Endothelial cell of umbilical vein (primary cell): Measurements from ENCODE around the gene GMPR2. TPM values are rescaled to one million over a fixed set of nuclear protein-coding genes. Genes with fewer than 3 reads are reported as not detected.
A peak's percentile ranks its signal among the peaks of the same experiment; 100 is the strongest.

Experiments used
- BruUV-seq: library from RNA; stranded (reverse); fragments of 400-500 nt; replicated peaks from 2 replicates; lab custom pipeline; 2021; lab: Mats Ljungman, UMichigan
- CTCF ChIA-PET: fragments of 300-600, 350-600 bp; sonication (Branson Sonifier 250); formaldehyde crosslinking; loops from one replicate; lab custom pipeline; 2021; ENCODE audit warnings: antibody characterized with exemption, inconsistent platforms; lab: Charles Lee
- POLR2A ChIA-PET: fragments of 300-600, 350-600 bp; sonication (Branson Sonifier 250); formaldehyde crosslinking; loops from one replicate; lab custom pipeline; 2021; ENCODE audit warnings: antibody characterized with exemption, inconsistent platforms; lab: Charles Lee
- DNase-seq: peaks from one replicate; pipeline ENCODE4 v3.0.0-alpha.2; 2011; ENCODE audit warnings: low read depth, low spot score
- FAIRE-seq: peaks from 2 replicates; lab custom pipeline; 2011; peaks lifted over from hg19 to GRCh38; lab: Jason Lieb, UNC
- H2AFZ ChIP-seq: 2 replicates; pipeline ENCODE4 v1.6.0; 2012; ENCODE audit warnings: low read depth, low read length, control low read depth, inconsistent platforms
- H3K27ac ChIP-seq: 2 replicates; pipeline ENCODE4 v1.5.1; 2011; ENCODE audit warnings: low read depth, mild to moderate bottlenecking, control low read depth, low read length, moderate library complexity; ENCODE audit not compliant: insufficient read depth
- H3K27me3 ChIP-seq, 2 experiments: 2 replicates each; pipeline versions ENCODE4 v1.6.0 to v1.6.1; 2011; ENCODE audit warnings: low read length in 2 of 2, mixed read lengths in 1 of 2; ENCODE audit not compliant: control insufficient read depth in 2 of 2, insufficient read depth in 2 of 2
- H3K36me3 ChIP-seq, 2 experiments: 2 replicates in 1 of 2; 3 replicates in 1 of 2; pipeline ENCODE4 v1.5.1; 2011; ENCODE audit warnings: low read length in 2 of 2, mild to moderate bottlenecking in 1 of 2, moderate library complexity in 1 of 2; ENCODE audit not compliant: control insufficient read depth in 2 of 2, insufficient read depth in 2 of 2; ENCODE audit errors: extremely low read depth in 1 of 2
- H3K4me1 ChIP-seq: 3 replicates; pipeline ENCODE4 v1.5.1; 2011; ENCODE audit warnings: mild to moderate bottlenecking, low read length; ENCODE audit not compliant: control insufficient read depth, insufficient read depth; ENCODE audit errors: extremely low read depth
- H3K4me2 ChIP-seq: 2 replicates; pipeline ENCODE4 v1.6.1; 2011; ENCODE audit warnings: low read length, control low read depth, mixed read lengths; ENCODE audit not compliant: insufficient read depth
- H3K4me3 ChIP-seq, 3 experiments: fragments of 200-600 bp in 1 of 3; sonication (generic), shearing (Covaris generic) in 1 of 3; replicated peaks in 1 of 3; 2 replicates each; pipeline ENCODE4 v1.5.1; 2011 to 2016; ENCODE audit warnings: control low read depth in 3 of 3, low read length in 3 of 3, mild to moderate bottlenecking in 2 of 3, inconsistent platforms in 1 of 3, low read depth in 1 of 3, moderate library complexity in 1 of 3; ENCODE audit not compliant: insufficient read depth in 1 of 3
- H3K79me2 ChIP-seq: 2 replicates; pipeline ENCODE4 v1.6.0; 2012; ENCODE audit warnings: low read length, inconsistent platforms; ENCODE audit not compliant: control insufficient read depth, insufficient read depth
- H3K9ac ChIP-seq: replicated peaks from 2 replicates; pipeline ENCODE3; 2011; ENCODE audit warnings: low read length, control low read depth; ENCODE audit not compliant: insufficient read depth; ENCODE audit errors: extremely low read depth
- H3K9me1 ChIP-seq: replicated peaks from 3 replicates; pipeline ENCODE4 v1.6.0; 2011; ENCODE audit warnings: mild to moderate bottlenecking, low read length; ENCODE audit not compliant: control insufficient read depth, insufficient read depth; ENCODE audit errors: extremely low read depth
- H3K9me3 ChIP-seq: replicated peaks from 2 replicates; pipeline ENCODE4 v1.5.1; 2012; ENCODE audit warnings: low read length, inconsistent platforms; ENCODE audit not compliant: control insufficient read depth, insufficient read depth
- H4K20me1 ChIP-seq: replicated peaks from 2 replicates; pipeline ENCODE3; 2011; ENCODE audit warnings: mild to moderate bottlenecking, low read length; ENCODE audit not compliant: control insufficient read depth, insufficient read depth; ENCODE audit errors: extremely low read depth
- EZH2 ChIP-seq: IDR thresholded peaks from 2 replicates; pipeline ENCODE4 v1.6.1; 2012; ENCODE audit warnings: borderline replicate concordance, low read depth, mild to moderate bottlenecking, moderate library complexity, low read length, inconsistent platforms; ENCODE audit not compliant: severe bottlenecking
- FOS ChIP-seq: IDR thresholded peaks from 2 replicates; pipeline ENCODE4 v1.6.1; 2011; ENCODE audit warnings: mild to moderate bottlenecking, low read length, moderate library complexity, borderline replicate concordance; ENCODE audit not compliant: insufficient read depth
- GATA2 ChIP-seq: IDR thresholded peaks from 2 replicates; pipeline ENCODE4 v1.7.0; 2011; ENCODE audit warnings: low read depth, mild to moderate bottlenecking, moderate library complexity, mixed read lengths, low read length; ENCODE audit not compliant: insufficient read length, insufficient read depth
- JUN ChIP-seq: IDR thresholded peaks from 2 replicates; pipeline ENCODE4 v1.6.1; 2011; ENCODE audit warnings: borderline replicate concordance, low read depth; ENCODE audit not compliant: insufficient read length, insufficient read depth
- MYC ChIP-seq: IDR thresholded peaks from one replicate; pipeline ENCODE4 v1.6.1; 2011; ENCODE audit warnings: mild to moderate bottlenecking, low read depth, low read length
- POLR2A ChIP-seq: IDR thresholded peaks from 2 replicates; pipeline ENCODE4 v1.6.1; 2012; ENCODE audit warnings: low read depth, mild to moderate bottlenecking, control low read depth, low read length
- POLR2AphosphoS5 ChIP-seq: IDR thresholded peaks from 2 replicates; pipeline ENCODE4 v1.6.1; 2012; ENCODE audit warnings: low read depth, mild to moderate bottlenecking, control low read depth, low read length, moderate library complexity; ENCODE audit not compliant: insufficient read depth
- dilution Hi-C: fragments of 300-500 bp; cut with MboI; formaldehyde crosslinking; loops from one replicate; pipeline ENCODE4 v1.15.0; 2019; ENCODE audit warnings: low sequenced_read_pairs; ENCODE audit not compliant: extremely low pct_ligation_motif_present
- intact Hi-C: fragments of 100-400 bp; cut with micrococcal nuclease; formaldehyde crosslinking; loops from one replicate; pipeline ENCODE4 v1.10.0; 2022
- polyA plus RNA-seq, 4 experiments: library from polyadenylated mRNA; depleted of rRNA in 3 of 4; stranded (reverse) in 3 of 4; unstranded in 1 of 4; fragments of >200 nt; gene quantifications; 2 replicates each; pipeline versions ENCODE4 v1.2.1 to v1.2.3, GENCODE V29; 2011 to 2012; ENCODE audit warnings: missing spikeins in 1 of 4
- total RNA-seq: library from RNA; stranded (reverse); gene quantifications from 2 replicates; pipeline ENCODE4 v1.2.3, GENCODE V29; 2021
- TF ChIP-seq, protein P1 (sequence below), 2 donors: IDR thresholded peaks; 1 replicate in 1 of 2; 2 replicates in 1 of 2; pipeline ENCODE4 v1.5.1; 2011; ENCODE audit warnings: low read length in 2 of 2, mild to moderate bottlenecking in 2 of 2, moderate library complexity in 2 of 2, control low read depth in 1 of 2, inconsistent platforms in 1 of 2, low read depth in 1 of 2; ENCODE audit not compliant: insufficient read depth in 1 of 2; ENCODE audit errors: extremely low read depth in 1 of 2
- TF ChIP-seq, protein P2 (sequence below): IDR thresholded peaks from 2 replicates; pipeline ENCODE4 v1.6.1; 2011; ENCODE audit not compliant: insufficient read depth, insufficient read length

Gene GMPR2
- total and polyA plus RNA-seq, 2 donors (not counting 3 experiments of a cell fraction or from before 2014, with no cell fraction given), result 58.1 to 61.8 TPM

DNA sequence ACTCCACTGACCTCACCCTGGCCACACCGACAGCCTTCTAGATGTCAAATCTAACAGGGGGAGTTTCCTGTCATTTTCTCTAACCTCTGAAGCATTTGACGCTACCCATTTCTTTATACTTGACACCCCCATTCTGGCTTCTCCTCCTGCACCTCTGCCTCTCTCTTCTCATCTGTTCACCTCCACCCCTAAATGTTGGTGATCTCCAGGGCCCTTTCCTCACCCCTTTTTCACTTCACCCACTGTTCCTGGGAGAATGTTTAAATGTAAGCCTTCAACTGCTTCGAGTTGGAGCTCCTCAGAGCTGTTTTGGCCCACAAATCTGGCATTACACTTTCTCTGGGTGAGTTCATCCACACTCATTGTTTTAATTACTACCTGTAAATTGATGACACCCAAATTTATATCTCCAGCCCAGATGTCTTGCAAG lies 39.1 kb downstream of the GMPR2 start:
- Histone ChIP-seq H3K79me2 (no peaks in the 10 kb centered on the region), H3K27me3 (no peaks in the 10 kb centered on the region), H3K4me1 (peaks cover 9% of the 10 kb centered on the region), H3K9me1 (no peaks in the 10 kb centered on the region), H3K9me3 (no peaks in the 10 kb centered on the region), H3K36me3 (peaks cover 2 to 15% of the 10 kb centered on the region in 2 experiments), H4K20me1 (no peaks in the 10 kb centered on the region), H2AFZ (peak overlapping the region; percentile 81), H3K4me3 (peak overlapping the region; percentile 58 to 77 (median 65)), H3K4me2 (peak overlapping the region; percentile 76), H3K9ac (peak overlapping the region; percentile 98), H3K27ac (peak overlapping the region; percentile 92)
- BruUV-seq, result no TSS peak
- ChIA-PET POLR2A (interaction anchor here (0.8 to 1.9 kb wide), 3 partner anchors 8 to 29 kb away, joined by 3 to 17 read pairs (median 4); partner anchors contain the start of gene TINF2), CTCF (interaction anchor here (0.6 to 2.9 kb wide), 14 partner anchors 8 to 1344 kb away, joined by 3 to 35 read pairs (median 5); partner anchors contain the start of genes CHMP4A, CIDEB, IRF9 and MDP1)
- TF ChIP-seq MYC, result no peak
- TF ChIP-seq POLR2AphosphoS5, result no peak
- no peak for TF ChIP-seq JUN
- TF ChIP-seq FOS, result no peak
- TF ChIP-seq, protein P1, sequence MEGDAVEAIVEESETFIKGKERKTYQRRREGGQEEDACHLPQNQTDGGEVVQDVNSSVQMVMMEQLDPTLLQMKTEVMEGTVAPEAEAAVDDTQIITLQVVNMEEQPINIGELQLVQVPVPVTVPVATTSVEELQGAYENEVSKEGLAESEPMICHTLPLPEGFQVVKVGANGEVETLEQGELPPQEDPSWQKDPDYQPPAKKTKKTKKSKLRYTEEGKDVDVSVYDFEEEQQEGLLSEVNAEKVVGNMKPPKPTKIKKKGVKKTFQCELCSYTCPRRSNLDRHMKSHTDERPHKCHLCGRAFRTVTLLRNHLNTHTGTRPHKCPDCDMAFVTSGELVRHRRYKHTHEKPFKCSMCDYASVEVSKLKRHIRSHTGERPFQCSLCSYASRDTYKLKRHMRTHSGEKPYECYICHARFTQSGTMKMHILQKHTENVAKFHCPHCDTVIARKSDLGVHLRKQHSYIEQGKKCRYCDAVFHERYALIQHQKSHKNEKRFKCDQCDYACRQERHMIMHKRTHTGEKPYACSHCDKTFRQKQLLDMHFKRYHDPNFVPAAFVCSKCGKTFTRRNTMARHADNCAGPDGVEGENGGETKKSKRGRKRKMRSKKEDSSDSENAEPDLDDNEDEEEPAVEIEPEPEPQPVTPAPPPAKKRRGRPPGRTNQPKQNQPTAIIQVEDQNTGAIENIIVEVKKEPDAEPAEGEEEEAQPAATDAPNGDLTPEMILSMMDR (IDR thresholded peaks at IDR 0.05; ENCODE audit: extremely low read depth in 1 of 2, insufficient read depth in 1 of 2, low read depth in 1 of 2, low read length in 2 of 2), result no peak
- TF ChIP-seq EZH2, result no peak
- TF ChIP-seq, protein P2, sequence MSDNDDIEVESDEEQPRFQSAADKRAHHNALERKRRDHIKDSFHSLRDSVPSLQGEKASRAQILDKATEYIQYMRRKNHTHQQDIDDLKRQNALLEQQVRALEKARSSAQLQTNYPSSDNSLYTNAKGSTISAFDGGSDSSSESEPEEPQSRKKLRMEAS, result no peak
- TF ChIP-seq POLR2A, result no peak
- no peak for TF ChIP-seq GATA2
- intact Hi-C loops (loop anchor here (1.0 kb wide), 5 partner anchors 27 to 56 kb away; partner anchors contain the start of genes DHRS1, MDP1 and NOP9), dilution Hi-C loops (no loop called here)
- peak; percentile 40 for FAIRE-seq
- no peak for DNase-seq
